Measurements from ENCODE around the gene MTCH2. TPM values are rescaled to one million over a fixed set of nuclear protein-coding genes. Genes with fewer than 3 reads are reported as not detected.
A peak's percentile ranks its signal among the peaks of the same experiment; 100 is the strongest.

Gene MTCH2
- total and polyA plus RNA-seq, 10 donors: 21.5 to 47.1 (median 36.5) TPM

DNA sequence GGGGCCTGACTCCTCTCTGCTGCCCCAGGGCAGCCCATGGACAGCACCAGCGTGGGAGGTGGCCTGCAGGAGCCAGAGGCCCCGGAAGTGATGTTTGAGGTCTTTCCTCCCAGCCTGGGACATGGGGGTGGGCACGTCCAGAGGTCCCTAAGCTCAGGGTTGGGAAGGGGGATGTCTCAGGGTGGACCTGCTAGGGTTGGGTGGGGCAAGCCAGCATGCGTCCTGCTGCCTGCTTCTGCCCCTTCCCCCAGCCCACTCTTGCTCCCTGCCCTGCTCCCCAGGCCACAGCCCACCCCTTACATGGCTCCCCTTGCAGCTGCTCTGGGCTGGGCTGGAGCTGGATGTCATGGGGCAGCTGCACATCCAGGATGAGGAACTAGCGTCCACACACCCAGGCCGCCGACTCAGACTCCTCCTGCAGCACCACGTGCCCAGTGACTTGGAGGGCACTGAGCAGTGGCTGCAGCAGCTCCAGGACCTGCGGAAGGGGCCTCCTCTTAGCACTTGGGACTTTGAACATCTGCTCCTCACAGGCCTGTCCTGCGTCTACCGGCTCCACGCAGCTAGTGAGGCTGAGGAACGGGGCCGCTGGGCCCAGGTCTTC is 54.5 kb downstream of the MTCH2 start:
- peaks cover 0 to 23% (median 4%) of the 10 kb centered on the region in 7 donors for H3K27me3 ChIP-seq (replicated peaks in 1 of 7)
- peaks cover 0 to 26% (median 5%) of the 10 kb centered on the region in 6 donors for H3K4me1 ChIP-seq
- no peak overlapping the region for H3K4me3 ChIP-seq
- DNase-seq: peak; percentile 87
- H3K27ac ChIP-seq: peak overlapping the region in 1 of 8 donors; percentile 26
- intact Hi-C loops (cut with DNase I; ENCODE audit: low total_unique reads): no loop called here
- TF ChIP-seq POLR2AphosphoS5 (IDR thresholded peaks at IDR 0.05): peak in 2 of 3 donors; percentile 45 to 65
- TF ChIP-seq, protein P1, sequence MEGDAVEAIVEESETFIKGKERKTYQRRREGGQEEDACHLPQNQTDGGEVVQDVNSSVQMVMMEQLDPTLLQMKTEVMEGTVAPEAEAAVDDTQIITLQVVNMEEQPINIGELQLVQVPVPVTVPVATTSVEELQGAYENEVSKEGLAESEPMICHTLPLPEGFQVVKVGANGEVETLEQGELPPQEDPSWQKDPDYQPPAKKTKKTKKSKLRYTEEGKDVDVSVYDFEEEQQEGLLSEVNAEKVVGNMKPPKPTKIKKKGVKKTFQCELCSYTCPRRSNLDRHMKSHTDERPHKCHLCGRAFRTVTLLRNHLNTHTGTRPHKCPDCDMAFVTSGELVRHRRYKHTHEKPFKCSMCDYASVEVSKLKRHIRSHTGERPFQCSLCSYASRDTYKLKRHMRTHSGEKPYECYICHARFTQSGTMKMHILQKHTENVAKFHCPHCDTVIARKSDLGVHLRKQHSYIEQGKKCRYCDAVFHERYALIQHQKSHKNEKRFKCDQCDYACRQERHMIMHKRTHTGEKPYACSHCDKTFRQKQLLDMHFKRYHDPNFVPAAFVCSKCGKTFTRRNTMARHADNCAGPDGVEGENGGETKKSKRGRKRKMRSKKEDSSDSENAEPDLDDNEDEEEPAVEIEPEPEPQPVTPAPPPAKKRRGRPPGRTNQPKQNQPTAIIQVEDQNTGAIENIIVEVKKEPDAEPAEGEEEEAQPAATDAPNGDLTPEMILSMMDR (IDR thresholded peaks at IDR 0.05 in 8 of 11, conservative IDR thresholded peaks at IDR 0.05 in 3 of 11): no peak
- TF ChIP-seq POLR2A (IDR thresholded peaks at IDR 0.05): no peak
- no peaks in the 10 kb centered on the region for H3K9me3 ChIP-seq
- H3K36me3 ChIP-seq: peaks cover 4 to 37% (median 24%) of the 10 kb centered on the region in 6 donors
- 35 to 69% (median 45%) methylated on average over 9 to 14 of the region's 14 CpGs for WGBS, 5 donors

DNA sequence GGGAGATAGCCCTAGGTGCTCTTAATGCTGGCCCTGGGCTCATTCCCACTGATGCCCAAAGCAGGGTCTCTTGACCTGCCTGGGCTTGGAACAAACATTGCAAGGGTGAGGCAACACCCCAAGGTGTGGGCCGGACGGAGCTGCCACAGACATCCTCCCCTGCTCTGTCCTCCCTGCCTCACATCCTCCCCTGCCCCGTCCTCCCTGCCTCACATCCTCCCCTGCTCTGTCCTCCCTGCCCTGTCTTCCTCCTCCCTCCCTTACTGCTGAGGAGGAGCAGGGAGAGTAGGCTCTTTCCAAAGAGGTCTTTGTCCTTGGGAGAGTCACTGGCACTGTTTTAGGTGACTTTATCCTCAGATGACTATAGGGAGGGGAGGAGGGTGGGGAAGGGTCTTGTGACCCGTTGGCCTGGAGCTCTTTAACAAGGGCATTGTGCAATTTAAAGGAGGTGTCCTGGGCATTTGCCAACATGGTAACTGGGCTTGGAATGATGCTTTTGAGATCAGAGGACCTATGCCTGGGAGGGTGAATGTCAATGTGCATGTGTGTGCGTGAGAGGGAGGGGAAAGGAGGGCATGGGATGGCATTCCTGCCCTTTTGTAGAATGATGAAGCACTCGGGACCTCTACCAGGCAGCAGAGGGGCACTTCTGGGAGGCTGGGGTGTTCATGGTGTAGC is 55.2 kb downstream of the MTCH2 start:
- intact Hi-C loops (cut with DNase I; ENCODE audit: low total_unique reads): no loop called here
- no peak overlapping the region for H3K27ac ChIP-seq
- no peaks in the 10 kb centered on the region for H3K9me3 ChIP-seq
- 54 to 79% (median 59%) methylated on average over 6 of the region's 6 CpGs for WGBS, 5 donors
- H3K4me3 ChIP-seq: no peak overlapping the region
- peaks cover 4 to 44% (median 31%) of the 10 kb centered on the region in 6 donors for H3K36me3 ChIP-seq
- TF ChIP-seq POLR2A (IDR thresholded peaks at IDR 0.05) (no peak), POLR2AphosphoS5 (IDR thresholded peaks at IDR 0.05) (no peak)
- TF ChIP-seq, protein P1 (IDR thresholded peaks at IDR 0.05 in 8 of 11, conservative IDR thresholded peaks at IDR 0.05 in 3 of 11): no peak
- peak; percentile 4 for DNase-seq
- peaks cover 0 to 16% (median 0%) of the 10 kb centered on the region in 7 donors for H3K27me3 ChIP-seq (replicated peaks in 1 of 7)
- H3K4me1 ChIP-seq: peaks cover 0 to 23% (median 5%) of the 10 kb centered on the region in 6 donors

DNA sequence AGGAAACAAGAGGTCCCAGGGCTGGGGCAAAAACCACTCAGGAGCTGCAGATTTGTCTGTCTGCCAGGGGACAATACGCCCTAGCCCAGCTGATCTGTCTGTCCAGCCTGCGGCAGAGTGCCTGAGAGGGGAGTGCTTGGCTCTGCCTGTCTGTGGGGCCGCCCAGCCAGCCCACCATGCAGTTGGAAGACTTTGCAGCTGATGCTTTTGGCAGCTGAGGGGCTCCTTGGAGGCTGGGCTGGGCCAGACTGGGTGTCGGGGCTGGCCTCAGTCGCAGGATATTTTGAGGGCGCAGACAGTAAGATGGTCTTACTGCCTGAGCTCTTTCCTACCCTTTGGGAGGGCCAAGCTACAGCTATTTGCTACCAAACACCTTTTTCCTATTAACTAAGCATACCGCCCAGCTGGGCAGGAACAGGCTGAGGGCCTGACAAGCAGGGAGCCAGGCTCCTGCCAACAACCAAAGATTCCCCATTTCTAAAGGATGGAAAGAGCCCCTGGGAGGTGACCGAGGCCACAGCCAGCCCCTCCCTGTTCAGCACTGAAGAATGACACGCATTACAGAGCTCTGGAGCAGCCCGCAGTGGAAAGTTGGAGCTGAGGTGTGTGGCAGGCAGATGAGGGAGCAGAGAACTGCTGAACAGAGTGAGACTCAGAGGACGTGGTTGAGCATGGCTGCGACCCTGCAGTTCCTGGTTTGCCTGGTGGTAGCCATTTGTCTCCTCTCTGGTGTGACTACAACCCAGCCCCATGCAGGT is 56.1 kb downstream of the MTCH2 start, which contains the start of gene FAM180B:
FAM180B (plus strand) TSS at position 581 of the 758 bp plus-strand sequence; CDS start at position 672, 91 bp downstream.
- DNase-seq: peak; percentile 61
- Histone ChIP-seq H3K36me3 (peaks cover 7 to 53% (median 40%) of the 10 kb centered on the region in 6 donors), H3K4me3 (no peak within 1 kb of the TSS), H3K27ac (no peak within 1 kb of the TSS), H3K27me3 (replicated peaks in 1 of 7) (peaks cover 0 to 16% (median 0%) of the 10 kb centered on the region in 7 donors), H3K4me1 (peaks cover 0 to 14% (median 0%) of the 10 kb centered on the region in 6 donors), H3K9me3 (no peaks in the 10 kb centered on the region)
- intact Hi-C loops (cut with DNase I; ENCODE audit: low total_unique reads): no loop called here
- 82 to 88% (median 86%) methylated on average over 10 to 12 of the region's 12 CpGs for WGBS, 5 donors
- TF ChIP-seq POLR2A (IDR thresholded peaks at IDR 0.05) (no peak), POLR2AphosphoS5 (IDR thresholded peaks at IDR 0.05) (no peak)
- TF ChIP-seq, protein P1 (IDR thresholded peaks at IDR 0.05 in 8 of 11, conservative IDR thresholded peaks at IDR 0.05 in 3 of 11): no peak

Measured in spleen (tissue), 11 donors.